Measurements from ENCODE around the gene CYP2R1. TPM values are rescaled to one million over a fixed set of nuclear protein-coding genes. Genes with fewer than 3 reads are reported as not detected.

The CYP2R1 gene
- total RNA-seq, 1 donor from 2014 or later = 22.0 TPM

- ChIA-PET POLR2A (no interaction called here), CTCF (no interaction called here)
- TF ChIP-seq CTCF (IDR thresholded peaks at IDR 0.05) = no peak
- Mint-ChIP-seq H3K4me1 (no peaks in the 10 kb centered on the region), H3K36me3 (ENCODE audit: low read depth) (no peaks in the 10 kb centered on the region), H3K4me3 (no peak overlapping the region), H3K9me3 (peaks cover 11% of the 10 kb centered on the region), H3K27ac (no peak overlapping the region), H3K27me3 (peaks cover 11% of the 10 kb centered on the region)
- intact Hi-C loops (cut with micrococcal nuclease) = no loop called here
- DNase-seq (no peak), ATAC-seq (ENCODE audit: low read depth) (no peak)
These were observed 35.1 kb upstream of the CYP2R1 start for GRCh38 chr11:14927146-14927545.

GRCh38 chr11:14924318-14924717, 32.3 kb upstream of the CYP2R1 start:
- H3K36me3 Mint-ChIP-seq (ENCODE audit: low read depth) = no peaks in the 10 kb centered on the region
- TF ChIP-seq CTCF (IDR thresholded peaks at IDR 0.05) = no peak
- no peak overlapping the region for H3K4me3 Mint-ChIP-seq
- ChIA-PET POLR2A (no interaction called here), CTCF (interaction anchor here (1.0 kb wide), 1 partner anchor 82 kb away, joined by 7 read pairs; no protein-coding TSS in a partner anchor)
- peaks cover 11% of the 10 kb centered on the region for H3K9me3 Mint-ChIP-seq
- no peak overlapping the region for H3K27ac Mint-ChIP-seq
- no peak for DNase-seq
- ATAC-seq (ENCODE audit: low read depth) = no peak
- no peaks in the 10 kb centered on the region for H3K4me1 Mint-ChIP-seq
- peaks cover 18% of the 10 kb centered on the region for H3K27me3 Mint-ChIP-seq
- intact Hi-C loops (cut with micrococcal nuclease) = no loop called here

- H3K27me3 Mint-ChIP-seq = peaks cover 17% of the 10 kb centered on the region
- H3K9me3 Mint-ChIP-seq = peaks cover 4% of the 10 kb centered on the region
- intact Hi-C loops (cut with micrococcal nuclease) = no loop called here
- H3K4me1 Mint-ChIP-seq = no peaks in the 10 kb centered on the region
- POLR2A ChIA-PET = no interaction called here
- ATAC-seq (ENCODE audit: low read depth) (no peak), DNase-seq (no peak)
- H3K36me3 Mint-ChIP-seq (ENCODE audit: low read depth) = no peaks in the 10 kb centered on the region
- no peak overlapping the region for H3K4me3 Mint-ChIP-seq
- no peak overlapping the region for H3K27ac Mint-ChIP-seq
- CTCF ChIA-PET = no interaction called here
- TF ChIP-seq CTCF (IDR thresholded peaks at IDR 0.05) = no peak
These were observed 24.4 kb upstream of the CYP2R1 start for GRCh38 chr11:14916403-14916802.

GRCh38 chr11:14914536-14914935, 22.5 kb upstream of the CYP2R1 start:
- H3K27me3 Mint-ChIP-seq = peaks cover 7% of the 10 kb centered on the region
- intact Hi-C loops (cut with micrococcal nuclease) = no loop called here
- no peaks in the 10 kb centered on the region for H3K4me1 Mint-ChIP-seq
- ATAC-seq (ENCODE audit: low read depth) = no peak
- ChIA-PET POLR2A (no interaction called here), CTCF (no interaction called here)
- H3K36me3 Mint-ChIP-seq (ENCODE audit: low read depth) = no peaks in the 10 kb centered on the region
- H3K27ac Mint-ChIP-seq = no peak overlapping the region
- no peak overlapping the region for H3K4me3 Mint-ChIP-seq
- no peak for DNase-seq
- no peak for TF ChIP-seq CTCF (IDR thresholded peaks at IDR 0.05)
- peaks cover 4% of the 10 kb centered on the region for H3K9me3 Mint-ChIP-seq

GRCh38 chr11:14908214-14908880, 16.3 kb upstream of the CYP2R1 start:
- POLR2A ChIA-PET = interaction anchor here (0.6 to 5.2 kb wide), 6 partner anchors 17 to 388 kb away, joined by 3 to 58 read pairs (median 10); partner anchors contain the start of genes CYP2R1, PDE3B and PSMA1
- Mint-ChIP-seq H3K4me1 (peaks cover 45% of the 10 kb centered on the region), H3K9me3 (no peaks in the 10 kb centered on the region), H3K4me3 (no peak overlapping the region), H3K36me3 (ENCODE audit: low read depth) (peaks cover 2% of the 10 kb centered on the region), H3K27ac (no peak overlapping the region), H3K27me3 (peaks cover 2% of the 10 kb centered on the region)
- ATAC-seq (ENCODE audit: low read depth) (no peak), DNase-seq (no peak)
- intact Hi-C loops (cut with micrococcal nuclease) = loop anchor here (1.0 to 5.0 kb wide), 10 partner anchors 67 to 1699 kb away; partner anchors contain the start of gene FAR1
- peak; percentile 26 for TF ChIP-seq CTCF (IDR thresholded peaks at IDR 0.05)
- CTCF ChIA-PET = interaction anchor here (0.6 to 8.4 kb wide), 67 partner anchors 10 to 453 kb away, joined by 3 to 202 read pairs (median 5); partner anchors contain the start of genes CALCB, COPB1, CYP2R1 and PDE3B
